ENCODE results near the gene PRSS12.
A peak's percentile ranks its signal among the peaks of the same experiment; 100 is the strongest.

Gene PRSS12

DNA sequence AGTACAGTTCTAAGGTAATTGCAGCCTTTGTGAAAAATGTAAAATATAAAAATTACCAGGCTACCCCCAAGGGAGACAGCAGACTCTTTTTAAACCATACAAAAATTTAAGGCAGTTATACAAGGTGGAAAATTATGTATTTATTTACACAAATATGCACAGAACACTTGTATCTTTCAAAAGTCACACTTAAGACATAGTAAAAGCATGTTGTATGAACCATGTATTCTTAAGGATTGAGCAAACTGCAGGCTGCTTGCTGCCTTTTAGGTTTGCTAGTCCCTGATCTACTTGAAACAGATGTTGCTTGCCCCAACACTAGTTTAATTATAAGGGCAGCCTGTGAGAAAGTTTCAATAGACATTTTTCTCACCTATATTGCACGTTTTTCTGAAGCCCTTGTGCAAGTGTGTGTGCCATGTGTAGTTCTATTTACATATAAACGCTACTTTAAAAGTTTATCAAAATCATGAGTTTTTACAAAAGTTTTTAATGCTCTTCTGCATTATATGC lies 72.8 kb downstream of the PRSS12 start:
- H3K4me3 ChIP-seq (ENCODE audit: low read length) = peak overlapping the region; percentile 98
- TF ChIP-seq, protein P1, sequence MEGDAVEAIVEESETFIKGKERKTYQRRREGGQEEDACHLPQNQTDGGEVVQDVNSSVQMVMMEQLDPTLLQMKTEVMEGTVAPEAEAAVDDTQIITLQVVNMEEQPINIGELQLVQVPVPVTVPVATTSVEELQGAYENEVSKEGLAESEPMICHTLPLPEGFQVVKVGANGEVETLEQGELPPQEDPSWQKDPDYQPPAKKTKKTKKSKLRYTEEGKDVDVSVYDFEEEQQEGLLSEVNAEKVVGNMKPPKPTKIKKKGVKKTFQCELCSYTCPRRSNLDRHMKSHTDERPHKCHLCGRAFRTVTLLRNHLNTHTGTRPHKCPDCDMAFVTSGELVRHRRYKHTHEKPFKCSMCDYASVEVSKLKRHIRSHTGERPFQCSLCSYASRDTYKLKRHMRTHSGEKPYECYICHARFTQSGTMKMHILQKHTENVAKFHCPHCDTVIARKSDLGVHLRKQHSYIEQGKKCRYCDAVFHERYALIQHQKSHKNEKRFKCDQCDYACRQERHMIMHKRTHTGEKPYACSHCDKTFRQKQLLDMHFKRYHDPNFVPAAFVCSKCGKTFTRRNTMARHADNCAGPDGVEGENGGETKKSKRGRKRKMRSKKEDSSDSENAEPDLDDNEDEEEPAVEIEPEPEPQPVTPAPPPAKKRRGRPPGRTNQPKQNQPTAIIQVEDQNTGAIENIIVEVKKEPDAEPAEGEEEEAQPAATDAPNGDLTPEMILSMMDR (IDR thresholded peaks at IDR 0.05; ENCODE audit: insufficient read depth, low read depth, low read length, missing control alignments) = no peak
- DNase-seq (ENCODE audit: low read depth) = no peak

- no peak for DNase-seq (ENCODE audit: low read depth)
- TF ChIP-seq, protein P1 (IDR thresholded peaks at IDR 0.05; ENCODE audit: insufficient read depth, low read depth, low read length, missing control alignments) = no peak
These were observed 73.5 kb downstream of the PRSS12 start for GRCh38 chr4:118279328-118279727.

DNA sequence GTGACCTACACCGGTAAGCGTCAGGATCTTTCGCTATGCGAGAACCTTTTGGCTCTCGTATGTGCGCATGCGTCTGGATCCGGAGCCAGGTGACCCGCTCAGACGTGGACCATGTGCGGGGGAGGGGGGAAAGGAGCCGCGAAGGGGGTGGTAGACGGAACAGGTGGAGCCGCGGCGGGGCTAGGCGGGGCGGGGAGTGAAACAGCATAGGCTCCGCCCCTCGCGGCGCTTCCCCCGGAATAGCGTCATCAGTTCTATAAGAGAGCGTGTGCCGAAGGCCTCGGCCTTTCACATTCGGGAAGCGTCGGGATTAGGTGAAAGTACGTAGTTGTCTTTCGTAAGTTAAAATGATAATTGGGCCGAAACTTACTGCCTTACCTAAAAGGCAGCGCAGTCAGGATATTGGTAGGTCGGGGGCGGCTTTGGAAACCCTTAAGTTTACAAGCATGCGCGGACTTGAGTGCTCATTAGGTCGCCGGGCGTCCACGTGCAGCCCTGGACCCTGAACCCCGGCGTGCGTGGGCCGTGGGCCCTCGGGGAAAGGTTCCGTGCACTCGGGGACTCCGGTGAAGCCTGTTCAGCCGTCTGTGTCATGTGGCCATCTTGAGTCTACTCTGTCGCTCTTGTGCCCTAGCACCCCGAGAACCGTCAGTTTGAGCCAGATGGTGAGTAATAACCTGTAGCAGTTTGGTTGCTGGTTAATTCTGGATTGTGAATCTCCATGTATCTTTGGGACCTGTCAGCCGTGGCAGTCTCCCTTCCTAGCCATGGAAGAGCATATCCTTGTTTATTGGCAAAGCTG lies 74.1 kb downstream of the PRSS12 start:
- TF ChIP-seq, protein P1 (IDR thresholded peaks at IDR 0.05; ENCODE audit: insufficient read depth, low read depth, low read length, missing control alignments) = no peak
- peak; percentile 97 for DNase-seq (ENCODE audit: low read depth)
- peak overlapping the region; percentile 98 for H3K4me3 ChIP-seq (ENCODE audit: low read length)

More at GRCh38 chr4:118279328-118279727, 73.5 kb downstream of the PRSS12 start:
- peak overlapping the region; percentile 98 for H3K4me3 ChIP-seq (ENCODE audit: low read length)

DNA sequence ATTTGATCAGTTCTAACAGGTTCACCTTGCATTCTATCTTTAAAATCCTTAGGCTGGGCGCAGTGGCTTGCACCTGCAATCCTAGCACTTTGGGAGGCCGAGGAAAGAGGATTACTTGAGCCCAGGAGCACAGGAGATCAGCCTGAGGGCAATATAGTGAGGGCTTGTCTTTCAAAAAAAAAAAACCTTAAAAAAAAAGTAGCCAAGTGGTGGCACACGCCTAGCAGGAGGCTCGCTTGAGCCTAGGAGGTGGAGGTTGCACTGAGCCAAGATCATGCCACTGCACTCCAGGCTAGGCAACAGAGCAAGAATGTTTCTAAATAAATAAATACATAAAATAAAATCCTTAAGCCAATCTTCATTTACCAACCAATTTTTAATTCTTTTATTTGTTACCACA lies 75.6 kb downstream of the PRSS12 start:
- no peak for DNase-seq (ENCODE audit: low read depth)

DNA sequence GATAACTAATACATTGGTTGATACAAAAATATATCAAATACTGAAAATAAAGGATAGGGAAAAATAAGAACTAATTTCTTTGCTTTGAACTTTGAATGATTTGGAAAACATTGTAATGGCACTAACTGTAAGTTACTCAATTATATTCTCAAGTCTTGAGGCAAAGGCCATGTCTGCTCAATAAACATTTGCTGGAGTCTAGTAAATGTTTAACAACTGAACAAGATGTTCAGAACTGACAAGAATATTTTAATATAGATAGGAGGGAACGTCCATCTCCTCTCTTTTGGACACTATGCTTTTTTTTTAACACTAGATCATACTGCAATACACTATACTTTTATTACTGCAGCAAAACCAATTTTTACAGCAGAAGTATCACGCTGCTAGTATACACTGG lies 76.2 kb downstream of the PRSS12 start:
- TF ChIP-seq, protein P1 (IDR thresholded peaks at IDR 0.05; ENCODE audit: insufficient read depth, low read depth, low read length, missing control alignments) = no peak
- no peak for DNase-seq (ENCODE audit: low read depth)
- no peak overlapping the region for H3K4me3 ChIP-seq (ENCODE audit: low read length)

More for the DNA sequence above, 75.6 kb downstream of the PRSS12 start:
- H3K4me3 ChIP-seq (ENCODE audit: low read length) = no peak overlapping the region
- TF ChIP-seq, protein P1 (IDR thresholded peaks at IDR 0.05; ENCODE audit: insufficient read depth, low read depth, low read length, missing control alignments) = no peak

GRCh38 chr4:118273642-118274041 lies 79.2 kb downstream of the PRSS12 start:
- TF ChIP-seq, protein P1 (IDR thresholded peaks at IDR 0.05; ENCODE audit: insufficient read depth, low read depth, low read length, missing control alignments) = no peak
- no peak for DNase-seq (ENCODE audit: low read depth)
- no peak overlapping the region for H3K4me3 ChIP-seq (ENCODE audit: low read length)
